Ramos (cell line): ENCODE results near the gene FCN1.
"Not testable (repeated sequence)": the region's sequence is repeated elsewhere in the genome, so short reads cannot be mapped to it uniquely, and the experiment has no call there.

Source experiments
- in situ Hi-C: fragments of 300-500 bp; cut with MboI; formaldehyde crosslinking; loops from one replicate; pipeline ENCODE4 v1.14.3; 2022; ENCODE audit warnings: low sequenced_read_pairs; ENCODE audit not compliant: unreplicated experiment

The FCN1 gene

GRCh38 chr9:134861595-134862334 lies 55.9 kb downstream of the FCN1 start:
- in situ Hi-C loops: no loop called here

GRCh38 chr9:134860510-134860909 lies 57.2 kb downstream of the FCN1 start:
- in situ Hi-C loops: no loop called here

GRCh38 chr9:134858051-134858841 lies 59.5 kb downstream of the FCN1 start:
- in situ Hi-C loops: no loop called here

DNA sequence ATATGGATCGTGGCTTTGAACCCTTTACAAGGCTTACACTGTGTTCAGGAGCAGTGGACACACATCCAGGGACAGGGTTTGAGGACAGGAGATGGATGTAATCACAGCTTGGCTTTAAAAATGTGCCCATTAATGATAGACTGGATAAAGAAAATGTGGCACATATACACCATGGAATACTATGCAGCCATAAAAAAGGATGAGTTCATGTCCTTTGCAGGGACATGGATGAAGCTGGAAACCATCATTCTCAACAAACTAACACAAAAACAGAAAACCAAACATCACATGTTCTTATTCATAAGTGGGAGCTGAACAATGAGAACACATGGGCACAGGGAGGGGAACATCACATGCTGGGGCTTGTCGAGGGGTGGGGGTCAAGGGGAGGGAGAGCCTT lies 60.3 kb downstream of the FCN1 start:
- in situ Hi-C loops: not testable (repeated sequence)

DNA sequence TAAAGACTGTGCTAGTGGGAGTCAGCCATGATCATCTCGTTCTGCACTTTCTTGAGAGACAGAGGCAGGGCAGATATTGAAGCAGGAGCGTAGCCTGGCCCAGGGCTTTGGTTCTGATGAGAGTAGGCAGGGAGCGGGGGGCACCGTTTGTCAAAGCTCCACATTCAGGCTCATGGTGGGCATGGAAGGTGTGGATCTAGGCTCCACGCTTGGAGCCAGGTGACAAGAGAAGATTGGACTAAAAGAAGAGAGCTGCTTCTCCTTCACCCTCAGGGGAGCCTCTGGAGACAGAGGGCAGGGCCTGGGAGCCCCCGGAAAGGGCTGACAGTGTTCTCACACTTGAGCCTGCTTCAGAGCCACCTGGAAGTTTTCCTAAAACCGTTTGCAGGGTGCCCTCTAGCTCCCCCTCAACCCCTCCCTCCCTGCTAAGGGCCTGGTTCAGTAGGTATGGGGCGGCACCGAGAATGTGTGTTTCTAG lies 61.8 kb downstream of the FCN1 start:
- in situ Hi-C loops: no loop called here
